Endodermal cell (in vitro differentiated cells): ENCODE data around the gene SPRR4. TPM values are rescaled to one million over a fixed set of nuclear protein-coding genes. Genes with fewer than 3 reads are reported as not detected.

Source experiments
- DNase-seq: peaks from one replicate; pipeline ENCODE4 v3.0.0-alpha.2; 2017
- H3K27ac ChIP-seq: 2 replicates; pipeline ENCODE4 v1.5.1; 2013; ENCODE audit warnings: mild to moderate bottlenecking, low read depth, low read length, moderate library complexity
- H3K27me3 ChIP-seq: 2 replicates; pipeline ENCODE4 v1.6.1; 2013; ENCODE audit warnings: mild to moderate bottlenecking, low read length, moderate library complexity; ENCODE audit not compliant: insufficient read depth, control insufficient read depth, poor library complexity, severe bottlenecking
- H3K36me3 ChIP-seq: 2 replicates; pipeline ENCODE4 v1.7.0; 2013; ENCODE audit warnings: mild to moderate bottlenecking, low read length, moderate library complexity; ENCODE audit not compliant: control insufficient read depth, insufficient read depth
- H3K4me1 ChIP-seq: one replicate; pipeline ENCODE4 v1.7.0; 2013; ENCODE audit warnings: low read length; ENCODE audit not compliant: control insufficient read depth, insufficient read depth
- H3K4me3 ChIP-seq: 2 replicates; pipeline ENCODE4 v1.5.1; 2013; ENCODE audit warnings: mild to moderate bottlenecking, low read length, moderate library complexity
- H3K9ac ChIP-seq: 2 replicates; pipeline ENCODE4 v1.6.1; 2013; ENCODE audit warnings: mild to moderate bottlenecking, low read length, moderate library complexity; ENCODE audit not compliant: poor library complexity, severe bottlenecking; ENCODE audit errors: extremely low read depth
- H3K9me3 ChIP-seq: 2 replicates; pipeline ENCODE4 v1.6.1; 2013; ENCODE audit warnings: mild to moderate bottlenecking, low read length, moderate library complexity; ENCODE audit not compliant: control insufficient read depth
- H3K27ac Mint-ChIP-seq: 2 replicates; pipeline ENCODE4 v1.8.0; 2020; ENCODE audit warnings: mixed read lengths
- H3K27me3 Mint-ChIP-seq: 2 replicates; pipeline ENCODE4 v1.8.0; 2021; ENCODE audit warnings: mild to moderate bottlenecking, mixed read lengths; ENCODE audit not compliant: insufficient read depth
- H3K36me3 Mint-ChIP-seq: 2 replicates; pipeline ENCODE4 v1.8.0; 2020; ENCODE audit warnings: low read depth, mixed read lengths
- H3K4me1 Mint-ChIP-seq: 2 replicates; pipeline ENCODE4 v1.8.0; 2020; ENCODE audit warnings: mixed read lengths
- H3K4me3 Mint-ChIP-seq: 2 replicates; pipeline ENCODE4 v1.8.0; 2020; ENCODE audit warnings: mild to moderate bottlenecking, moderate library complexity, mixed read lengths
- H3K9me3 Mint-ChIP-seq: 2 replicates; pipeline ENCODE4 v1.8.0; 2020; ENCODE audit warnings: mild to moderate bottlenecking, mixed read lengths
- CTCF ChIP-seq: fragments of 200-600 bp; sonication (generic); conservative IDR thresholded peaks from 2 replicates; pipeline ENCODE4 v1.5.0; 2021; ENCODE audit warnings: antibody characterized with exemption, mild to moderate bottlenecking
- whole genome bisulfite sequencing, 2 experiments: methylation state at CpG; one replicate each; pipeline versions ENCODE4 v1.1.5 to v1.1.7; 2013; ENCODE audit warnings: missing lambda C conversion rate in 2 of 2, mixed read lengths in 1 of 2; ENCODE audit not compliant: insufficient coverage in 1 of 2, insufficient read length in 1 of 2; 5-methylcytosine and 5-hydroxymethylcytosine counted together
- total RNA-seq, 2 donors: library from RNA; stranded (reverse); fragmentation: NEBNext Ultra II Directional in 1 of 2; extraction: Animal tissue kit (Norgen Biotek cat#: 25700) in 1 of 2; gene quantifications; 2 replicates in 1 of 2; 3 replicates in 1 of 2; pipeline ENCODE4 v1.2.1, GENCODE V29; 2021

Gene SPRR4
- total RNA-seq, 2 donors from 2014 or later, result not detected

GRCh38 chr1:152982076-152982475 is 11.6 kb downstream of the SPRR4 start:
- Mint-ChIP-seq H3K27me3 (peaks cover 24% of the 10 kb centered on the region), H3K4me1 (no peaks in the 10 kb centered on the region), H3K27ac (no peak overlapping the region), H3K4me3 (no peak overlapping the region), H3K9me3 (peaks cover 39% of the 10 kb centered on the region), H3K36me3 (no peaks in the 10 kb centered on the region)
- Histone ChIP-seq H3K4me3 (no peak overlapping the region), H3K9me3 (peaks cover 25% of the 10 kb centered on the region), H3K4me1 (no peaks in the 10 kb centered on the region), H3K9ac (no peak overlapping the region), H3K36me3 (no peaks in the 10 kb centered on the region), H3K27ac (no peak overlapping the region), H3K27me3 (no peaks in the 10 kb centered on the region)
- TF ChIP-seq CTCF, result no peak
- DNase-seq, result no peak
- 80 to 86% methylated on average over 4 of the region's 4 CpGs for whole genome bisulfite sequencing, 2 experiments

GRCh38 chr1:152983234-152983633 is 12.8 kb downstream of the SPRR4 start:
- Histone ChIP-seq H3K36me3 (no peaks in the 10 kb centered on the region), H3K9ac (no peak overlapping the region), H3K4me3 (no peak overlapping the region), H3K27ac (no peak overlapping the region), H3K9me3 (peaks cover 23% of the 10 kb centered on the region), H3K27me3 (no peaks in the 10 kb centered on the region), H3K4me1 (no peaks in the 10 kb centered on the region)
- peaks cover 19% of the 10 kb centered on the region for H3K27me3 Mint-ChIP-seq
- H3K9me3 Mint-ChIP-seq, result peaks cover 50% of the 10 kb centered on the region
- no peak for DNase-seq
- H3K27ac Mint-ChIP-seq, result no peak overlapping the region
- TF ChIP-seq CTCF, result no peak
- no peaks in the 10 kb centered on the region for H3K4me1 Mint-ChIP-seq
- H3K36me3 Mint-ChIP-seq, result no peaks in the 10 kb centered on the region
- no peak overlapping the region for H3K4me3 Mint-ChIP-seq

GRCh38 chr1:152983743-152984142 is 13.3 kb downstream of the SPRR4 start, which contains the start of gene SPRR1A:
SPRR1A (plus strand) TSS chr1:152984081; CDS start chr1:152985231, 1,150 bp downstream.
- Histone ChIP-seq H3K27ac (no peak within 1 kb of the TSS), H3K4me1 (no peaks in the 10 kb centered on the region), H3K4me3 (no peak within 1 kb of the TSS), H3K27me3 (no peaks in the 10 kb centered on the region), H3K9me3 (peaks cover 26% of the 10 kb centered on the region), H3K9ac (no peak within 1 kb of the TSS), H3K36me3 (no peaks in the 10 kb centered on the region)
- H3K4me3 Mint-ChIP-seq, result no peak within 1 kb of the TSS
- 77 to 91% methylated on average over 2 to 3 of the region's 3 CpGs for WGBS, 2 experiments
- no peaks in the 10 kb centered on the region for H3K4me1 Mint-ChIP-seq
- peaks cover 21% of the 10 kb centered on the region for H3K27me3 Mint-ChIP-seq
- TF ChIP-seq CTCF, result no peak
- no peak within 1 kb of the TSS for H3K27ac Mint-ChIP-seq
- no peak for DNase-seq
- H3K36me3 Mint-ChIP-seq, result no peaks in the 10 kb centered on the region
- peaks cover 50% of the 10 kb centered on the region for H3K9me3 Mint-ChIP-seq
